ENCODE measurements around the gene SLC45A1. TPM values are rescaled to one million over a fixed set of nuclear protein-coding genes. Genes with fewer than 3 reads are reported as not detected.

Gene SLC45A1
- total and polyA plus RNA-seq, 2 of the 4 experiments (the other 2 are of a cell fraction) = 0.72 to 3.9 TPM

- intact Hi-C loops (cut with micrococcal nuclease) = no loop called here
- no peak overlapping the region for H3K27ac ChIP-seq (ENCODE audit: insufficient read depth, low read length)
Observed at GRCh38 chr1:8367571-8368194, 49.8 kb downstream of the SLC45A1 start.

More at GRCh38 chr1:8367571-8368194, 49.8 kb downstream of the SLC45A1 start:
- H3K56ac ChIP-seq (ENCODE audit: extremely low read depth, insufficient read depth, low read length) = no peak overlapping the region
- no TSS peak for BruUV-seq (replicated peaks)
- H2BK20ac ChIP-seq (ENCODE audit: low read depth, low read length) = no peak overlapping the region
- TF ChIP-seq CHD1 (IDR thresholded peaks at IDR 0.05; ENCODE audit: low read depth, low read length) (no peak), RCOR1 (IDR thresholded peaks at IDR 0.05; ENCODE audit: insufficient replicate concordance, low read length) (no peak), CTCF (conservative IDR thresholded peaks at IDR 0.05; ENCODE audit: low read depth, low read length) (no peak), MAFK (IDR thresholded peaks at IDR 0.05; ENCODE audit: low read depth, low read length) (no peak), BHLHE40 (IDR thresholded peaks at IDR 0.05; ENCODE audit: low read depth, low read length) (no peak), NFE2L2 (IDR thresholded peaks at IDR 0.05; ENCODE audit: low read depth, low read length) (no peak), MAZ (IDR thresholded peaks at IDR 0.05; ENCODE audit: borderline replicate concordance, low read depth, low read length) (no peak), FOS (IDR thresholded peaks at IDR 0.05; ENCODE audit: low read depth, low read length) (no peak), MXI1 (IDR thresholded peaks at IDR 0.05; ENCODE audit: borderline replicate concordance, low read depth, low read length) (no peak), ELK1 (IDR thresholded peaks at IDR 0.05; ENCODE audit: borderline replicate concordance, low read depth, low read length) (no peak), USF2 (IDR thresholded peaks at IDR 0.05; ENCODE audit: low read depth, low read length) (no peak), SMC3 (IDR thresholded peaks at IDR 0.05; ENCODE audit: low read depth, low read length) (no peak)
- H2AK5ac ChIP-seq (ENCODE audit: low read depth, low read length) = peak overlapping the region; percentile 20; the same call in 1 of the 2 replicates
- peaks cover 40% of the 10 kb centered on the region for H3K9me1 ChIP-seq (ENCODE audit: insufficient read depth, low read length)
- H4K20me1 ChIP-seq (ENCODE audit: insufficient read depth, low read length) = peaks cover 74% of the 10 kb centered on the region
- no peak overlapping the region for H2BK15ac ChIP-seq (ENCODE audit: low read depth, low read length)
- H4K5ac ChIP-seq (ENCODE audit: low read depth, low read length) = no peak overlapping the region
- H3K27me3 ChIP-seq (ENCODE audit: control insufficient read depth, insufficient read depth, low read length) = no peaks in the 10 kb centered on the region
- peak overlapping the region; percentile 43; the same call in 1 of the 2 replicates for H3K23ac ChIP-seq (ENCODE audit: low read depth, low read length)
- peaks cover 68 to 94% of the 10 kb centered on the region in 2 experiments for H3K79me1 ChIP-seq (ENCODE audit: low read depth in 1 of 2, low read length in 2 of 2)
- 92% methylated on average over 2 of the region's 8 CpGs; no CpG with 5 or more reads in 1 of the 2 experiments for WGBS, 2 experiments (ENCODE audit: extremely low coverage in 2 of 2, insufficient read length in 1 of 2)
- no peak overlapping the region for H3K9ac ChIP-seq (ENCODE audit: low read depth, low read length)
- no peak overlapping the region; a peak in 1 of 4 replicates for H4K8ac ChIP-seq (ENCODE audit: low read depth in 2 of 2, low read length in 2 of 2)
- DNase-seq (no peak), ATAC-seq (ENCODE audit: low read depth) (no peak)
- no peak overlapping the region for H3K18ac ChIP-seq (ENCODE audit: low read depth, low read length)
- 0 out of 2 replicates have a peak overlapping the region, but pooled peaks have one; percentile 35 for H3K14ac ChIP-seq (replicated peaks; ENCODE audit: low read depth, low read length)
- H3K4me1 ChIP-seq (ENCODE audit: control insufficient read depth, insufficient read depth, low read length) = peaks cover 41% of the 10 kb centered on the region
- in situ Hi-C loops (cut with MboI; ENCODE audit: low sequenced_read_pairs) (no loop called here), dilution Hi-C loops (cut with HindIII; ENCODE audit: low sequenced_read_pairs, unreplicated experiment) (no loop called here)
- H2AK9ac ChIP-seq (replicated peaks; ENCODE audit: low read depth, low read length, poor library complexity) = no peak overlapping the region
- H2AFZ ChIP-seq (replicated peaks; ENCODE audit: low read length, poor library complexity) = no peak overlapping the region
- no peak overlapping the region for H3K4me2 ChIP-seq (ENCODE audit: low read depth, low read length)
- H2BK120ac ChIP-seq (ENCODE audit: low read depth, low read length) = 0 out of 2 replicates have a peak overlapping the region, but pooled peaks have one; percentile 12
- H3K36me3 ChIP-seq (ENCODE audit: control insufficient read depth, insufficient read depth, low read length) = peaks cover 72% of the 10 kb centered on the region
- H3K4ac ChIP-seq (ENCODE audit: low read depth, low read length) = peak overlapping the region; percentile 20
- no peak overlapping the region for H3K4me3 ChIP-seq (ENCODE audit: insufficient read depth, low read depth, low read length)
- no peaks in the 10 kb centered on the region for H3K9me3 ChIP-seq (ENCODE audit: control insufficient read depth, insufficient read depth, low read length)
- H2BK5ac ChIP-seq (ENCODE audit: low read depth, low read length, poor library complexity, severe bottlenecking) = no peak overlapping the region
- ChIA-PET CTCF (interaction anchor here (0.6 to 1.0 kb wide), 3 partner anchors 11 to 409 kb away, joined by 3 to 9 read pairs (median 3); no protein-coding TSS in a partner anchor), POLR2A (ENCODE audit: unreplicated experiment) (no interaction called here)
- H4K91ac ChIP-seq (ENCODE audit: insufficient read depth, low read depth, low read length) = no peak overlapping the region; the same call in 1 of the 2 replicates

All from IMR-90 (cell line).